CD14-positive monocyte (primary cell): ENCODE data around the gene EPHB2. TPM values are rescaled to one million over a fixed set of nuclear protein-coding genes. Genes with fewer than 3 reads are reported as not detected.

ENCODE experiments used
- DNase-seq, 3 donors: peaks; one replicate each; pipeline ENCODE4 v3.0.0-alpha.2; 2011 to 2022
- H2AFZ ChIP-seq: 2 replicates; pipeline ENCODE4 v1.6.0; 2012; ENCODE audit warnings: mild to moderate bottlenecking, low read depth, low read length, inconsistent platforms; ENCODE audit not compliant: insufficient read depth, poor library complexity, severe bottlenecking
- H3K27ac ChIP-seq, 2 donors: 1 replicate in 1 of 2; 2 replicates in 1 of 2; pipeline ENCODE4 v1.5.1; 2012 to 2013; ENCODE audit warnings: low read length in 2 of 2, control low read depth in 1 of 2, inconsistent platforms in 1 of 2, low read depth in 1 of 2, mild to moderate bottlenecking in 1 of 2
- H3K27me3 ChIP-seq, 2 donors: one replicate each; pipeline versions ENCODE4 v1.6.0 to v1.6.1; 2011 to 2013; ENCODE audit warnings: low read length in 2 of 2; ENCODE audit not compliant: control insufficient read depth in 2 of 2, insufficient read depth in 2 of 2
- H3K36me3 ChIP-seq, 2 donors: replicated peaks in 1 of 2; 1 replicate in 1 of 2; 2 replicates in 1 of 2; pipeline versions ENCODE4 v1.5.1 to v1.6.1; 2012 to 2013; ENCODE audit warnings: low read length in 2 of 2, control low read depth in 1 of 2, inconsistent platforms in 1 of 2, mild to moderate bottlenecking in 1 of 2; ENCODE audit not compliant: insufficient read depth in 2 of 2, control insufficient read depth in 1 of 2
- H3K4me1 ChIP-seq, 2 donors: 1 replicate in 1 of 2; 2 replicates in 1 of 2; pipeline versions ENCODE4 v1.5.1 to v1.6.1; 2012 to 2013; ENCODE audit warnings: low read length in 2 of 2, control low read depth in 1 of 2, inconsistent platforms in 1 of 2, mild to moderate bottlenecking in 1 of 2, moderate library complexity in 1 of 2; ENCODE audit not compliant: insufficient read depth in 2 of 2, control insufficient read depth in 1 of 2
- H3K4me2 ChIP-seq: replicated peaks from 2 replicates; pipeline ENCODE3; 2012; ENCODE audit warnings: low read length, moderate library complexity, mild to moderate bottlenecking; ENCODE audit not compliant: poor library complexity, severe bottlenecking; ENCODE audit errors: extremely low read depth
- H3K4me3 ChIP-seq, 3 experiments: fragments of 200-600 bp in 1 of 3; sonication (generic) in 1 of 3; replicated peaks in 1 of 3; 1 replicate in 2 of 3; 2 replicates in 1 of 3; pipeline ENCODE4 v1.5.1; 2011 to 2013; ENCODE audit warnings: low read length in 3 of 3, mild to moderate bottlenecking in 3 of 3, control low read depth in 2 of 3, low read depth in 2 of 3, inconsistent platforms in 1 of 3, moderate library complexity in 1 of 3
- H3K79me2 ChIP-seq: 2 replicates; pipeline ENCODE4 v1.6.0; 2012; ENCODE audit warnings: mild to moderate bottlenecking, control low read depth, inconsistent platforms, low read length, moderate library complexity; ENCODE audit not compliant: insufficient read depth
- H3K9ac ChIP-seq: 2 replicates; pipeline ENCODE4 v1.6.0; 2017; ENCODE audit warnings: low read length, mild to moderate bottlenecking; ENCODE audit not compliant: insufficient read depth, poor library complexity, severe bottlenecking
- H3K9me3 ChIP-seq, 2 donors: replicated peaks in 1 of 2; 1 replicate in 1 of 2; 2 replicates in 1 of 2; pipeline versions ENCODE4 v1.5.1 to v1.6.1; 2012 to 2013; ENCODE audit warnings: low read length in 2 of 2, control low read depth in 1 of 2; ENCODE audit not compliant: control insufficient read depth in 1 of 2, insufficient read depth in 1 of 2
- H4K20me1 ChIP-seq: 2 replicates; pipeline ENCODE4 v1.6.0; 2012; ENCODE audit warnings: mild to moderate bottlenecking, low read length, control low read depth, moderate library complexity; ENCODE audit not compliant: insufficient read depth
- H3K27ac Mint-ChIP-seq, 7 donors: one replicate each; pipeline ENCODE4 v1.8.0; 2020; ENCODE audit warnings: mild to moderate bottlenecking in 7 of 7, mixed read lengths in 7 of 7, moderate library complexity in 6 of 7, inconsistent platforms in 2 of 7
- H3K27me3 Mint-ChIP-seq, 3 donors: one replicate each; pipeline ENCODE4 v1.8.0; 2021 to 2022; ENCODE audit warnings: low read depth in 3 of 3, mild to moderate bottlenecking in 3 of 3, mixed read lengths in 3 of 3, moderate library complexity in 3 of 3, inconsistent platforms in 1 of 3
- H3K36me3 Mint-ChIP-seq, 2 donors: one replicate each; pipeline ENCODE4 v1.8.0; 2020; ENCODE audit warnings: mixed read lengths in 2 of 2, inconsistent platforms in 1 of 2, mild to moderate bottlenecking in 1 of 2
- H3K4me1 Mint-ChIP-seq: one replicate; pipeline ENCODE4 v1.8.0; 2020; ENCODE audit warnings: mild to moderate bottlenecking, mixed read lengths
- H3K4me3 Mint-ChIP-seq, 2 donors: one replicate each; pipeline ENCODE4 v1.8.0; 2020; ENCODE audit warnings: mild to moderate bottlenecking in 2 of 2, mixed read lengths in 2 of 2, moderate library complexity in 1 of 2
- H3K9me3 Mint-ChIP-seq, 7 donors: one replicate each; pipeline ENCODE4 v1.8.0; 2020 to 2022; ENCODE audit warnings: mixed read lengths in 7 of 7, mild to moderate bottlenecking in 6 of 7, moderate library complexity in 6 of 7, inconsistent platforms in 2 of 7
- CTCF ChIP-seq: fragments of 200-600 bp; IDR thresholded peaks from one replicate; pipeline ENCODE4 v1.8.0; 2022; ENCODE audit warnings: antibody characterized with exemption, mild to moderate bottlenecking
- WGBS: methylation state at CpG from one replicate; pipeline ENCODE4 v1.1.5; 2013; ENCODE audit warnings: missing lambda C conversion rate; ENCODE audit not compliant: insufficient coverage; 5-methylcytosine and 5-hydroxymethylcytosine counted together
- intact Hi-C, 2 donors: fragments of 100-400 bp; cut with micrococcal nuclease; formaldehyde crosslinking; loops; one replicate each; pipeline versions ENCODE4 v1.15.0 to v1.15.1; 2023
- polyA plus RNA-seq, 3 donors: library from polyadenylated mRNA; depleted of rRNA in 1 of 3; unstranded in 2 of 3; stranded (reverse) in 1 of 3; fragments of 300-500 nt in 2 of 3; fragments of >200 nt in 1 of 3; fragmentation: Illumina TruSeq in 2 of 3; gene quantifications; 1 replicate in 2 of 3; 2 replicates in 1 of 3; pipeline ENCODE4 v1.2.3, GENCODE V29; 2012 to 2021

The EPHB2 gene
- polyA plus RNA-seq, 3 donors, result 2.9 to 5.6 (median 3.4) TPM

GRCh38 chr1:22815043-22815365 is 104.4 kb downstream of the EPHB2 start:
- no peak for TF ChIP-seq CTCF
- no peak overlapping the region for H3K4me3 ChIP-seq
- no peak overlapping the region for H3K9ac ChIP-seq
- H2AFZ ChIP-seq, result no peak overlapping the region
- no peak for DNase-seq
- Mint-ChIP-seq H3K27ac (no peak overlapping the region), H3K36me3 (no peaks in the 10 kb centered on the region), H3K9me3 (no peaks in the 10 kb centered on the region), H3K27me3 (peaks cover 1 to 2% (median 1%) of the 10 kb centered on the region in 3 donors), H3K4me1 (no peaks in the 10 kb centered on the region), H3K4me3 (no peak overlapping the region)
- no peaks in the 10 kb centered on the region for H3K4me1 ChIP-seq
- no peak overlapping the region for H3K27ac ChIP-seq
- H4K20me1 ChIP-seq, result no peaks in the 10 kb centered on the region
- no peaks in the 10 kb centered on the region for H3K36me3 ChIP-seq
- no peaks in the 10 kb centered on the region for H3K9me3 ChIP-seq
- 90% methylated on average over 3 of the region's 5 CpGs for WGBS
- no peaks in the 10 kb centered on the region for H3K27me3 ChIP-seq
- intact Hi-C loops, result no loop called here
- no peak overlapping the region for H3K4me2 ChIP-seq
- H3K79me2 ChIP-seq, result no peaks in the 10 kb centered on the region

GRCh38 chr1:22815421-22816066 is 104.9 kb downstream of the EPHB2 start:
- 84% methylated on average over 11 of the region's 12 CpGs for WGBS

More at GRCh38 chr1:22815421-22816066, 104.9 kb downstream of the EPHB2 start:
- peaks cover 1 to 2% (median 1%) of the 10 kb centered on the region in 3 donors for H3K27me3 Mint-ChIP-seq
- H3K27ac Mint-ChIP-seq, result no peak overlapping the region
- intact Hi-C loops, result no loop called here
- DNase-seq, result no peak
- no peak overlapping the region for H3K4me3 Mint-ChIP-seq
- H2AFZ ChIP-seq, result no peak overlapping the region
- H3K9me3 ChIP-seq, result no peaks in the 10 kb centered on the region
- H3K4me2 ChIP-seq, result no peak overlapping the region
- no peak overlapping the region for H3K27ac ChIP-seq
- no peak overlapping the region for H3K9ac ChIP-seq
- no peaks in the 10 kb centered on the region for H3K27me3 ChIP-seq
- H4K20me1 ChIP-seq, result no peaks in the 10 kb centered on the region
- no peaks in the 10 kb centered on the region for H3K79me2 ChIP-seq
- H3K36me3 ChIP-seq, result no peaks in the 10 kb centered on the region
- no peaks in the 10 kb centered on the region for H3K4me1 ChIP-seq
- no peak for TF ChIP-seq CTCF
- H3K4me1 Mint-ChIP-seq, result no peaks in the 10 kb centered on the region
- H3K36me3 Mint-ChIP-seq, result no peaks in the 10 kb centered on the region
- H3K9me3 Mint-ChIP-seq, result no peaks in the 10 kb centered on the region
- no peak overlapping the region for H3K4me3 ChIP-seq
